CD4-positive, alpha-beta T cell treated with Interleukin-4 for 4 hours (primary cell): ENCODE results near the gene PPP1R3F.
"Not testable (repeated sequence)": the region's sequence is repeated elsewhere in the genome, so short reads cannot be mapped to it uniquely, and the experiment has no call there.

Experiments
- DNase-seq: peaks from one replicate; pipeline ENCODE4 v3.0.0-alpha.2; 2020

PPP1R3F gene

DNA sequence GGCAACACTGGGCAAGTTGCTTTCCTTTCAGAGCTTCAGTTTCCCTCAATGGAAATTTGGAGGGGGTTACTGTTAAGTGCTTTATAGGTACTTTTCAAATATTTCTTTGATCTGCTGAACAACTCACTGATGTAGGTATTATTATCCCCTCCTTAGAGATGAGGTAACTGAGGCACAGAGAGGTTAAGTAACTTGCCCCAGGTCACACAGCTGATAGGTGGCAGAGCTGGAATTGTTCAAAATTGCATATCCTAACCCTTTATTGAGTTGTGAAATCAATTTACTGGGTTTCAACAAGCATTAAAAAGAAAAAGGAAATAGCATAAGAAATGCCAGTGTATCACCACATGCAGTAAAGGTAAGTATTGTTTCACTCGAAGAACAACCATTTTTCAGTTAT, 6.6 kb downstream of the PPP1R3F start:
- DNase-seq: no peak

DNA sequence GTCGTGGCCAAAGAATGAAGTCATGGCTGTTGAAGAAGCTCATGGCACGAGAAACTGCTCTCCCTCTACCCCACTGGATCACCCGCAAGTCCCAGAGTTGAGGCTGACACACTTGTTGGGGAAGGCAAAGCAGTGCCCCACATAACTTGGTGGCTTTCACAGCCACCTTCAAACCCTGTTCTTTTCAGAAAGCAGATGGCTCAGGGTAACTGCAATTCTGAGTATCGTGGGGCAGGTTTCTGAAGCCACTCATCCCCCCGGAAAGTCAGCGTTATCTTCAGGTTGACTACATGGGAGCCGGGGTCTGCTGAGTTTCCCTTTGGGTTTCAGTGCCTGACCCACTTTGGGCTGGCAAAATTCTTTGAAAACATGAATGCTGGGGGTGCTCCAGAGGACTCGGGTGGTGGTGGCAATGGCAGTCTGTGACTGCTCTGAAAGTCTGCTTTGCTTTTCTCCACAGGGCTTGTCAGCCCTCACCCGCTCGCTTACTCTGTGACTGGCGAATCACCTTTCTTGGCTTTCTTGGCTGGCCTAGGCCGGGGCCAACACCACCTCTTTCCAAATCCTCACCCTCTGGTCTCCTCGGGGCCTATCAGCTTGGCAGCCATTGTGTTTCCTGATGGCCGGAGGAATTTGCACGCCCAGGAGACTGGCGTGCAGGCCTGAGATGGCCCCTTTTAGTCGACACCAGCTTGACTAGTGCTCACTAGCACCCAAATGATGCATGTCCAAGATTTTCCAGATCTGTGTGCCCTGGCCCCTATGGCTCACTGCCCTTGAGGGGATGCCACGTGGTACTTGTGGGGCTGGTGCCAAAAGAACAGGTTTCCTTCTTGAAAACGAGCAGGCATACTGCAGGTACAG, 7.3 kb downstream of the PPP1R3F start:
- no peak for DNase-seq

DNA sequence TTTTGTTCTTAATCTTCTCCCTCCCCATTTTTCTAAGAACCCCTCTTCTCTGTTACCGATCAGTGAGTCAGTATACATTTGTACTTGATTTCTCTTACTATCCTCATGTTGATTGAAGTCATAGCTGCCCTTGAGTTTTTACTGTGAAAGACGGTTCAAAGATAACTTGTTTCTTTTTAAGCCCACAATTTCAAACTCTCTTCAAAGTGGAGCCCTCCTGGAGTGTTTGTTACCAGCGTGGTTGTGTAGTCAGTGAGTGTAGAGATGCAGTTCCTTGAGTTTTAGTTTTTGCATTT, 7.9 kb downstream of the PPP1R3F start:
- DNase-seq: peak; percentile 55

DNA sequence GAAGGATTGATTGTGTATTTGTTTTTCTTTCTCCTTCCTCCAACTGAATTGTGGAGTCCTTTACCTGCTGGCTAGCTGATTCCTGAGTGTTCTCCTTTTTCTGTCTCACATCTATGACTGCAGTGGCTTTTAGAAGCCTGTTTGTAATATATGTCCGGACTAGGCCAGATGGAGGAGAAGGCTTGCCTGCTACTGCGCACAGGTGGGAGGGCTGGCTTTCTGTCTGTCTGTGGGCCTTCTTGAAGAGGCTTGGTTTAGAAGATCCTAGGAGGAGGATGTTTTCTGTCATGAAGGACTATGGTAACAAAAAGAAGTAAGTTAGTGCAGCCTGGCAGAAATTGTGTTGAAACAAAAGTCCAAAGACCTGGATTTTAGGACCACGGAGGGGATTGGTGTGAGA, 8.5 kb downstream of the PPP1R3F start:
- DNase-seq: no peak

DNA sequence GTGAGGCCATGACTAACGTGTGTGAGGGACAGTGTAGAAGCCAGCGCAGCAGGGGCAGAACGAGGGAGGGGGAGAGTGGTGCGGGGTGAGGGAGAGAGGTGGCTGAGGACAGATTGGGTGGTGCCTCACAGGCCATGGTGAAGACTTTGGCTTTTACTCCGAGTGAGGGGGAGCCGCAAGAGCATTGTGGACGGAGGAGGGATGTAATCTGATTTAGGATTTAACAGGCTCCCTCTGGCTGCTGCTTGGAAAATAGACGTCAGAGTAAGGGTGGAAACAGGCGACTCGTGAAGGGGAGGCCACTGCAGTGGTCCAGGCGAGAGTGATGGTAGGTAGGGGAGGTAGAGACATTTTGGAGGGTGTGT, 13.0 kb downstream of the PPP1R3F start:
- no peak for DNase-seq

DNA sequence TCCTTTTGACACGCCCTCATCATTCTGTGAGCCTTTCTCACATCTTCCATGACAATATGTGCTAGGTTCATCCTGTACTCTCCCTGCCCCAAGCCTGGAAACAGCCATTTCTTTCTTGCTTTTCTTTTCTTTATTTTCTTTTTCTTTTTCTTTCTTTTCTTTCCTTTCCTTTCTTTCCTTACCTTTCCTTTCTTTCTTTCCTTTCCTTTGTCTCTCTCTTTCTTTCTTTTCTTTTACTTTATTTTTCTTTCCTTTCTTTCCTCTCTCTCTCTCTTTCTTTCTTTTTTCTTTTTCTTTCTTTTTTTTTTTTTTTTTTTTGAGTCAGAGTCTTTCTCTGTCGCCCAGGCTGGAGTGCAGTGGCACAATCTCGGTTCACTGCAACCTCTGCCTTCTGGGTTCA, 14.6 kb downstream of the PPP1R3F start:
- no peak for DNase-seq

DNA sequence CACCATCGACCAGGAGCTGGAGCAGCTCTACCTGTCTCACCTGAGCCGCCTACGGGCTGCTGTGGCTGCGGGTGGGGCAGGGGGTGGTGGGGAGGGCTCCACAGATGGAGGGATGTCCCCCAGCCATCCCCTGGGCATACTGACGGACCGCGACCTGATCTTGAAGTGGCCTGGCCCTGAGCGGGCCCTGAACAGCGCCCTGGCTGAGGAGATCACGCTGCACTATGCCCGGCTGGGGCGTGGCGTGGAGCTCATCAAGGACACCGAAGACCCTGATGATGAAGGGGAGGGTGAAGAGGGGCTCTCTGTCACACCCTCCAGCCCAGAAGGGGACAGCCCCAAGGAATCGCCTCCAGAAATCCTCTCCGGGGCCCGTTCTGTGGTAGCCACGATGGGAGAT, 16.5 kb downstream of the PPP1R3F start:
- no peak for DNase-seq

DNA sequence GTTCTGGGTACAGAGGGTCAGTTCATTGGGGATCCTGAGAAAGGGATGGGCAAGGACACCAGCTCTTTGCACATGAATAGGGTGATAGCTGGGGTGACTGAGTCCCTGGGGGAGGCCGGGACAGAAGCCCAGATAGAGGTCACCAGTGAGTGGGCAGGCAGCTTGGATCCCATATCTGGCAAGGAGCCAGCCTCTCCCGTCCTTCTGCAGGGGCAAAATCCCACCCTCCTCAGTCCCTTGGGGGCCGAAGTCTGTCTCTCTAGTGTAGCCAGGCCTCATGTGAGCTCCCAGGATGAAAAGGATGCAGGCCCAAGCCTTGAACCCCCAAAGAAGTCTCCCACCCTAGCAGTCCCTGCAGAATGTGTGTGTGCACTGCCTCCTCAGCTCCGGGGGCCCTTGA, 17.0 kb downstream of the PPP1R3F start:
- DNase-seq: no peak

DNA sequence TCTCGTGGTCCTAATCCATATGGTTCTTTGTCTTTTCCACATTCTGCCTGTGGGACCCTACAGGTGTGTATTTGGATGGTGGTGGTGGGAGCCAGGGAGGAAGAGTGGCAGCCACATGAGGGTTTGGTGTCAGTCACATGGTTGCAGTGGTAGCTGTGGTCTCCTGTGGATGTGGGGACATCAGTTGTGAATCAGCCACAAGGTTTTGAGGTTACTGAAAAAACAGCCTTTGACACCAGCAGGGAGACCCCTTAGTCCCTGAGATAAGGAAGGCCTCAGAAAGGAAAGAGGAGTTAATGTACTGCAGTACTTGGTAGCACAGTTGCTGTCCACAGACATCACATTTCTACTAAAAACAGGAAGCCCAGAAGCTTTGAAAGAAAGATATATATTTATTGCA, 18.1 kb downstream of the PPP1R3F start:
- DNase-seq: no peak

DNA sequence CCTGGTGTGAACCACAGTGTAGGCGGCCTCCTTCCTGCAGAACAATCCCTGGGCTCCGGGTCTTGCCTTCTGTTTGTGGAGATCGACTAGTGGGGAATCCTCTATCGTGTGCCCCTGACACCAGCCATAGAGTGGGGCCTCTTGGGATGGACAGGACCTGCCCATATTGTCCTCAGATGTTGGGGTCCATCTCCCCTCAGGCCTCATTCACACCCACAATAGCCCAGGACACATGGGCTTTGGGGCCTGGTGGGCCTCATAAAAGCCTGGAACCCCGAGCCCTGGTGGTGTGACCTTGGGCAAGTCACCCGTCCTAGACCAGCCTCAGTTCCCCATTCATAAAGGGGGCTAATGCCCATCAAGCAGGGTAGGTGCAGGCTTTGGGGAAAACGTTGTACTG, 20.6 kb downstream of the PPP1R3F start:
- no peak for DNase-seq

DNA sequence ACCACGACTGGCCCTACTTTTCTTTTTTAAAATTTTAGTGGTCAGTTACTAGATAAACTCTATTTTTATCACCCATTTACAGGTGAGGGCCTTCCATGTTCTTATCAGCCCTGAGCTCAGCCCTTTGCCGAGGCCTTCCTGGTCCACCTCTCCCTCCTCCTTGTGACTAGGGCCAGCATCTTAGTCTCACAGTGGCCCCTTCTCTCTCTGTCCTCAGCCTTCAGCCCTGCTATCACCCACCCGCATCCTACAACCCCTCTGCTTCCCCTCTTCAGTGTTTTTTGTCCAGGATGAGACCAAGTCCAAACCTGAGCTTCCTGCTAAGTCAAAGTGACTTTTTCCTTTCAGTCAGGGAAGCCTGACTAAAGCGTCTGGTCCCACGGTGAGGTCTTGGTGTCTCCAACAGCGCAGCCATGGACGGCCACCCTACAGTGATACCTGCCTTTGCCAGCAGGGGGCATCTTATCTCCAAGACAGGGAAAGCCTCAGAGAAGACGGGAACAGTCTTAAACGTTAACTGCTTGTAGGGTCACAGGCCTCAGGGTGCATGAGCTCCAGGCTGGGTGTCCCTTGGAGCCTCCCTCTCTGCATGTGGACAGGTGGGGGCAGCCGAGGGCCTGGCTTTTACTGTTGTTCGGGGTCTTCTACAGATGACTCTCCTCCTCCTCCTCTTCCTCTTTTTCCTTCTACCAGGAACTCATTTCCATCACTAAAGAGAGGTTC, 22.2 kb downstream of the PPP1R3F start:
- peak; percentile 59 for DNase-seq

DNA sequence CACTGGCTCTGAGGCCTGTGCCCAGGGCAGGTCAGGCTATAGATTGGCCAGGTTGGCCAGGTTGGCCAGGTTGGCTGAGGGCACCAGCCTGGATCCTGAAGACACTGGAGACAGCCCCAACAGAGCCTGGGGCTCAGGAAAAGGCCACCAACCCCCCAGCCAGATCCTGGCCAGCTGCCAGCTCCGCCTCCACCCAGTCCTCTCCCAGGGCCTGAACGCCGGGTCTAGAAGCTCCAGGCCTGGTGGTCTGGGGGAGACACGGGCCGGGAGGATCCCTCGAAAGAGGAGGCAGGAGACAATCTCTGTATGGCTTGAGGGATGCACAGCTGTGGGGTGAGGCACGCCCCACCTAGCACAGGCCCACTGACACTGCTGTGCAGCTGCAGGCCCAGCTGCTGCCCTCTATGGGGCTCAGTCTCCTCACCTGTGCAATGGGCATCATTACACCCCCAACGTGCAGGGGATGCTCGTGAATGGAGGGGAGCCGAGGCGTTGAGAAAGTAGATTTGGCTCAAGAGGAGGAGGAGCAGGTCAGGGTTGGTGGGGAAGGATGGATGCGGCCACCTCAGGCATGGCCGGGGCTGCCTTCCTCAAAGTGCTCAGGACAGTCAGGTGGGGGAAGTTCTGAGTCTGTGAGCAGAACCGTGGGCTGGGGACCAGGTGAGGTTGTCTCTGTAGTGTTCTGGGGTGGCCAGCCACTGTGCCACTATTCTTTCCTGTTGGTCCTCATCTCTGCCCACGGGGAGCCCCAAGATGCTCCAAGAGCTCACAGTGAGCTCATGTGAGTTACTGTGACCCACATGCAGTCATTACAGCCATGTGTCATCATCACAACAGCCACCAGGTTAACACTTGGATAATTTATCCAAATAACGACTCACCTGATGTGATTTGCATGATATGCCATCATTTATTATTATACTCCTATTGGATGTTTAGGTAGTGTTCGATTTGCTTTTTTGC, 23.1 kb downstream of the PPP1R3F start:
- no peak for DNase-seq

DNA sequence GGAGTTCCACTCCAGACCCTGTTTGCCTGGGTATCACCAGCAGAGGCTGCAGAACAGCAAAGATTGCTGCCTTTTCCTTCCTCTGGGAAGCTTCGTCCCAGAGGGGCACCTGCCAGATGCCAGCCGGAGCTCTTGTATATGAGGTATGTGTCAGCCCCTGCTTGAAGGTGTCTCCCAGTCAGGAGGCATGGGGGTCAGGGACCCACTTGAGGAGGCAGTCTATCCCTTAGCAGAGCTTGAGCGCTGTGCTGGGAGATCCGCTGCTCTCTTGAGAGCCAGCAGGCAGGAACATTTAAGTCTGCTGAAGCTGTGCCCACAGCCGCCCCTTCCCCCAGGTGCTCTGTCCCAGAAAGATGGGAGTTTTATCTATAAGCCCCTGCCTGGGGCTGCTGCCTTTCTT, 29.7 kb downstream of the PPP1R3F start:
- DNase-seq: not testable (repeated sequence)

DNA sequence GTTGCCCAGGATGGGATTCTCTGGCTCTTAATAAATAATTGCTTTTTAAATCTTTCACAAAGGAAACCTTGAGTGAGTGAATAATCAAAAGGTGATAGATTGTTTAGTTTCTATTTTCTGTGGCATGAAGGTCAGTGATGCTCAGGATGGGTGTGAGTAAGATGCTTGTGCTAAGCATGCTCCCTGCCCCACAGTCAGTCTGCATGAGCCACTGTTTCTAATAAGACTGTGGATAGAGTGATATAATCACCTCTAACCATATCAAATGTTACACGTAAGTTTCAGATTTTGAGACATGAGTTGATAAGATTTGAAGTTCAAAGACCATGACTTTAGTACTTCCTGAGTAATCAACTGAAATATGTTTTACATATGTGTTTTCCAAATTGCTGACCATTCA, 31.1 kb downstream of the PPP1R3F start:
- DNase-seq: no peak

DNA sequence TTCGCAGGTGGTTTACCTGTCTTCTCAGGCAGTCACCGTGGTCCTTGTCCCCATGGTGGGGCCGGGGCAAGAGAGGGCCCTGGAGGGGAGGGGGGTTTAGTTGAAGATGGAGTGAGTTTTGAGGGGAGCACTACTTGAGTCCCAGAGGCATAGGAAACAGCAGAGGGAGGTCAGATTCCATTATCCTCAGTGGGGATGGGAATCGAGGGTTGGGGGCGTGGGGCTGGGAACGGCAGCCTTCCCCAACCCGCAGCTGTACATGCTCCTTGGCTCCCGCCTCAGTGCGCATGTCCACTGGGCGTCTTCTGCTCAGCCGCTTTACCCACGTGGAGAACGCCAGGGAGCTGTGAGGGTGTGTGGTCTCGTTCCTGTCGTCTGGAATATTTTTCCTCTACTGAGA, 33.8 kb downstream of the PPP1R3F start, which contains the start of gene GAGE10:
GAGE10 (plus strand) TSS at position 301 of the 400 bp plus-strand sequence. CDS start 1,214 bp downstream, outside the sequence.
- DNase-seq: no peak

DNA sequence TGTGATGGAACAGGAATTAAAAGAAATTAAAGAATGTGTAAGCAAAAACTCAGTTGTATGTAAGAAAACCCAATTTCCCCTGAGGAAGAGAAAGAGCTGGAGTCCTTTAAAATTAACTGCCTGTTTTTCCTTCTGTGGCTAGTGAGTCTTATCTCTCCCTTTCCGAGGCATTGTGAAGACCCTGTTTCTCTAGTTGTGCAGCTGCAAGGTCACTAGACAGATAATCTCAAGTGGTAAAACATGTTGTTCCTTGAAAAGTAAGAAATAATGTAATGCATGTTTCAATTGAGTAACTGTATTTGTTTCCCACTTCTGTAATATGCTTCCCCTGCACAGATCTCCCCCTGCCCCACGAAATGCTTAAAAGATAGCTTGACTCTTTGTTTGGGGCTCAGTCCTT, 38.2 kb downstream of the PPP1R3F start:
- not testable (repeated sequence) for DNase-seq

DNA sequence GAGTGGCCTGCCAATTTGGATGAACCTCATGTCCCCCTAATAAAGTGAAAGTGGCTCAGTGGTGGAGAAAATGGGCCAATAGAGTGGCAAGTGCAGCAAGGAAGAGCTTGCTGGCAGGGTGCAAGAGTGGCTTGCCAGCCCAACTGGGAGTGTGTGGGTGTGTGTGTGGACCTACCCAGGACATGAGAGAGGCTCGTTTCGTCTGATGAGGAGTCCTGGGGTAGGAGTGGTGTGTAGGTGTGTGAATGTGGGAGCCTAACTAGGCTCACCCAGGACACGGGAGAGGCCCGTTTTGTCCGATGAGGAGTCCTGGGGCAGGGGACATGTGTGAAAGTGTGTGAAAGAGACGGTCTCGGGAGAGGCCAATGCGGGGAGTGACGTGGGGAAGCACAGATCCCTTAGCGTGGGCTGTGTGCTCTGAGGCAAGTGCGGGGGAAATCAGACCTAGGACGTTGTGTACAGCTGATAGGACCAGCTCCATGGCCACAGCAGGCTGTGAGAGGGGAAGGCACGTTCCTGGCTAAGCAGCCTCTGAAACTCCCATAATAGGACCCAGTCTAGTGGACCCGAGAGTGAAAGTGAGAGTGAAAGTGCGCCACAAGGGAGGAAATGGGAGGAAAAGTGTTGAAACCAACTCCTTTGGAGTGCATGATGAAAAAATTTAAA, 39.1 kb downstream of the PPP1R3F start:
- DNase-seq: peak; percentile 18

DNA sequence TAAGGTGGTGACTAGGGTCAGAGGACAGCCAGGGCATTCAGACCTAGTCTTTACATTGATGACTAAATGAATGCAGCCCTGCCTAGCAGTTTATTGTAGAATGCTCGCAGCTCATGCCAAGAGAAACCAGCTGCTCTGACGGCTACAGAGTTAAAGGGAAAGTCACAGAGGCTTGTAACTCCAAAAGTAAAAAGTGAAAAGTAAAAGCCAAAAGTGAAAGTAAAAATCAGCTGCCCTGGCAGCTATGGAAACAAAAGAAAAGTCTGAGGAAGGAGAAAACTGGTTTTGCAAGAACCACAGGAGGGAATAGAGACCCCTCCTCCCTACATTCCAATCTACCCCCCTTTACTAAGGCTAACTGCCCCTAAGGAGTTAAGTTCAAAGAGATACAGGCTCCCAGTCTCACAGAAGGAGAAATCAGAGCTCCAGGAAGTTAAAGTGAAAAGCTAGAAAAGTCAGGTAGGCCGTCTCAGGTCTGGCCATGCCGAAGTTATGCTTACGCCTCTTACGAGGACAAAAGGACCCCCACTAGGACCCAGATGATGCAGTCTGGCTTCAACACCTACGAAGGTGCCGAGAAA, 39.9 kb downstream of the PPP1R3F start:
- DNase-seq: peak; percentile 32

DNA sequence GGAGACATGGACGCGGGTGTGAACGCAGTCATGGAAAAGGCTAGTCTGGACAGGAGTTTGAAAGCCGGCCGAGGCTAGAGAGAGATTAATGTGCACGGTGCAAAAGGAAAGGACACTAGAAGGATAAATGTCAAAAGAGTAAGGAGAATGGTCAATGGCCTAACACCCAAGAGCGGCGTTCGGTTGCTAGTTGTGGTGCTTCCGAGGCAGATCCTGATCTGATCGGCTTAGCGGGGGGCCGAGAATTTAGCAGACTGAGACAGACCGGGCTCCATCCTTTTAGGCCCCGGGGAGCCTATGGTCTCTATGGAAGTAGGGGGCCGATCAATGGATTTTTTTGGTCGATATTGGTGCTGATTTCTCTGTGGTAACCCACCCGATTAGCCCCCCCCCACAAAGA, 40.8 kb downstream of the PPP1R3F start:
- DNase-seq: no peak

DNA sequence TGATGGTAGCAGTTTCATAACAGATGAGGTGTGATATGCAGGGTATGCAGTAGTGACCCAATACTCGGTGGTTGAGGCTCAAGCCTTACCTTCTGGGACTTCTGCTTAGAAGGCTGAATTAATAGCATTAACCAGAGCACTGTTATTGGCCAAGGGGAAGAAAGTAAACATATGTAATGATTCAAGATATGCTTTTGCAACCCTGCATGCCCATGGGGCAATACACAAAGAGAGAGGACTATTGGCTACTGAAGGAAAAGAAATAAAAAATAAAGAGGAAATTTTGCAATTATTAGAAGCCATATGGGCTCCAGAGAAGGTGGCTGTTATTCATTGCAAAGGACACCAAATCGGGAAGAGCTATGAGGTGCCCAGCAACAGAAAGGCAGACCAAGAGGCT, 42.6 kb downstream of the PPP1R3F start:
- no peak for DNase-seq

DNA sequence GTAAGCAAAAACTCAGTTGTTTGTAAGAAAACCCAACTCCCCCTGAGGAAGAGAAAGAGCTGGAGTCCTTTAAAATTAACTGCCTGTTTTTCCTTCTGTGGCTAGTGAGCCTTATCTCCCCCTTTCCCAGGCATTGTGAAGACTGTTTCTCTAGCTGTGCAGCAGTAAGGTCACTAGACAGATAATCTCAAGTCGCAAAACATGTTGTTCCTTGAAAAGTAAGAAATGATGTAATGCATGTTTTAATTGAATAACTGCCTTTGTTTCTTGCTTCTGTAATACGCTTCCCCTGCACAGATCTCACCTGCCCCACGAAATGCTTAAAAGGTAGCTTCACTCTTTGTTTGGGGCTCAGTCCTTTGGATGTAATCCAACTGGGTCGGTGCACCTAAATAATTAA, 46.5 kb downstream of the PPP1R3F start:
- DNase-seq: no peak

DNA sequence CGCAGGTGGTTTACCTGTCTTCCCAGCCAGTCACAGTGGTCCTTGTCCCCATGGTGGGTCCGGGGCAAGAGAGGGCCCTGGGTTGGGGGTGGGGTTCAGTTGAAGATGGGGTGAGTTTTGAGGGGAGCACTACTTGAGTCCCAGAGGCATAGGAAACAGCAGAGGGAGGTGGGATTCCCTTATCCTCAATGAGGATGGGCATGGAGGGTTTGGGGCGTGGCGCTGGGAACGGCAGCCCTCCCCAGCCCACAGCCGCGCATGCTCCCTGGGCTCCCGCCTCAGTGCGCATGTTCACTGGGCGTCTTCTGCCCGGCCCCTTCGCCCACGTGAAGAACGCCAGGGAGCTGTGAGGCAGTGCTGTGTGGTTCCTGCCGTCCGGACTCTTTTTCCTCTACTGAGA, 52.1 kb downstream of the PPP1R3F start, which contains the start of gene GAGE12J:
GAGE12J (plus strand) TSS at position 301 of the 400 bp plus-strand sequence. CDS start 1,157 bp downstream, outside the sequence.
- DNase-seq: not testable (repeated sequence)
